ENCODE measurements around the gene NT5C. TPM values are rescaled to one million over a fixed set of nuclear protein-coding genes. Genes with fewer than 3 reads are reported as not detected.

Gene NT5C
- total RNA-seq, 1 donor from 2014 or later: 13.5 TPM

DNA sequence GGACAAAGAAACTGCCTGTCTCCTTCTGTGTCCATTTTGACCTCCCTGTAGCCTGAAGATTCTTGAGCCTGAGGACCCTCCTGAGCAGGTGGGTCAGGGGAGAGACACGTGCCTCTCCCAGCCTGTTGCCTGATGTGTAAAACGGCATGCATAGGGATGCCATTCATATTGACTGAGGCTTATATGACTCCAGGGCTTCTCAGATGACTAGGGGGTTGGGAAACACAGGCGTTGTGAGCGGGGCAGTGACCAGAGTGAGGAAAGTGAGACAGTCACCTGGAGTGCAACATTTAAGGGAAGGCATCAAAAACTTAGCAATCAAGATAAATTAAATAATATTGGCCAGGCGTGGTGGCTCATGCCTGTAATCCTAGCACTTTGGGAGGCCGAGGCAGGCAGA is 48.9 kb downstream of the NT5C start:
- peak overlapping the region; percentile 7 for H3K4me3 Mint-ChIP-seq (ENCODE audit: unreplicated experiment)
- H3K9me3 Mint-ChIP-seq (ENCODE audit: unreplicated experiment): no peaks in the 10 kb centered on the region
- peaks cover 6% of the 10 kb centered on the region for H3K27me3 Mint-ChIP-seq (ENCODE audit: unreplicated experiment)
- DNase-seq (ENCODE audit: low spot score): no peak
- peak overlapping the region; percentile 27 for H3K27ac Mint-ChIP-seq (ENCODE audit: unreplicated experiment)
- H3K36me3 Mint-ChIP-seq (ENCODE audit: low read depth, unreplicated experiment): no peaks in the 10 kb centered on the region
- H3K4me1 Mint-ChIP-seq (ENCODE audit: unreplicated experiment): peaks cover 22% of the 10 kb centered on the region
- TF ChIP-seq, protein P1, sequence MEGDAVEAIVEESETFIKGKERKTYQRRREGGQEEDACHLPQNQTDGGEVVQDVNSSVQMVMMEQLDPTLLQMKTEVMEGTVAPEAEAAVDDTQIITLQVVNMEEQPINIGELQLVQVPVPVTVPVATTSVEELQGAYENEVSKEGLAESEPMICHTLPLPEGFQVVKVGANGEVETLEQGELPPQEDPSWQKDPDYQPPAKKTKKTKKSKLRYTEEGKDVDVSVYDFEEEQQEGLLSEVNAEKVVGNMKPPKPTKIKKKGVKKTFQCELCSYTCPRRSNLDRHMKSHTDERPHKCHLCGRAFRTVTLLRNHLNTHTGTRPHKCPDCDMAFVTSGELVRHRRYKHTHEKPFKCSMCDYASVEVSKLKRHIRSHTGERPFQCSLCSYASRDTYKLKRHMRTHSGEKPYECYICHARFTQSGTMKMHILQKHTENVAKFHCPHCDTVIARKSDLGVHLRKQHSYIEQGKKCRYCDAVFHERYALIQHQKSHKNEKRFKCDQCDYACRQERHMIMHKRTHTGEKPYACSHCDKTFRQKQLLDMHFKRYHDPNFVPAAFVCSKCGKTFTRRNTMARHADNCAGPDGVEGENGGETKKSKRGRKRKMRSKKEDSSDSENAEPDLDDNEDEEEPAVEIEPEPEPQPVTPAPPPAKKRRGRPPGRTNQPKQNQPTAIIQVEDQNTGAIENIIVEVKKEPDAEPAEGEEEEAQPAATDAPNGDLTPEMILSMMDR (IDR thresholded peaks at IDR 0.05; ENCODE audit: unreplicated experiment): no peak

DNA sequence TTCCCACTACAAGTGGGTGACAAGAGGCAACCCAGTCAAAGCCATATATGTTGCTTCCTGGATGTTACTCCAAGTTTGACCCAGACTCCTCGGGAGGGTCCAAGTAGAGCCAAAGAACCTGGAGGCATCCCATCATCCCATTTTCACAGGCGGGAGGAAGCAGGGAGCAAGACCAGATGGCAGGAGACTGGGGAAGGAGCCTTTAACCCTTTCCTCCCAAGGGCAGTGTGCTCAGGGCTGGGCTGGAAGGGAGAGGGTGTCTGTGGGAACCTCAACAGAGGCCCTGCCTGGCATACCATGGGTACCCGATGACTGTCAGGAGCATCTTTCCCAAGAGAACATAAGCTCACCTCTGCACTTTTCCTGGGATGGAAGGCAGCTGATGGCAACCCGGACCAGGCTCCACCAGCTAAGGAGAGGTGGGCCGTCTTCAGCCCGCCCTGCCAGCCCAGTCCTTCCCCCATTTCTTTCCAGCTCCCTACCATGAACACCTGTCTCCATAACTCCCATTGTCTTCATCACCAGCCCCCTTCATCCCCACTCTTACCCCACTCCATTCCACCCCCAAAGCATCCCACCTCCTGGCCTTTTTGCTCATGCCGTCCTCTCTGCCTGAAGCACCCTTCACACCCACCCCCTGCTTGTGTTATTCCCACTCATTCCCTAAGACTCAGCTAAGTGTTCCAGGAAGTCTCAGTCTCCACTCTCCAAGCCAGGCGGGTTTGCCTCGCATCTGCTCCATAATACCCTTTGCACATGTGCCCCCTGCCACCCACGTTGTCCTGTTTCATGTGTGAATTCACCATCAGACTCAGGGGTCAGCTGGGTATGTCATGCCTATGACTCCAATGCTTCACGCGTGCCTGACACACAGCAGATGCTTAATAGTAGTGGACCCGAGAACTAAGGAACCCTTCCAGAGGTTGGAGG is 49.7 kb downstream of the NT5C start:
- no peak overlapping the region for H3K27ac Mint-ChIP-seq (ENCODE audit: unreplicated experiment)
- no peak overlapping the region for H3K4me3 Mint-ChIP-seq (ENCODE audit: unreplicated experiment)
- no peaks in the 10 kb centered on the region for H3K9me3 Mint-ChIP-seq (ENCODE audit: unreplicated experiment)

More for the DNA sequence above, 49.7 kb downstream of the NT5C start:
- H3K27me3 Mint-ChIP-seq (ENCODE audit: unreplicated experiment): peaks cover 3% of the 10 kb centered on the region
- peaks cover 22% of the 10 kb centered on the region for H3K4me1 Mint-ChIP-seq (ENCODE audit: unreplicated experiment)
- TF ChIP-seq, protein P1 (IDR thresholded peaks at IDR 0.05; ENCODE audit: unreplicated experiment): no peak
- no peak for DNase-seq (ENCODE audit: low spot score)
- no peaks in the 10 kb centered on the region for H3K36me3 Mint-ChIP-seq (ENCODE audit: low read depth, unreplicated experiment)

Other genes starting within 250 kb of the NT5C start
- not detected for gene FADS6, start 238.1 kb downstream of the NT5C start, total RNA-seq (ENCODE audit: unreplicated experiment)
- gene USH1G, start 208.5 kb downstream of the NT5C start, total RNA-seq (ENCODE audit: unreplicated experiment): 0.18 TPM
- not detected for gene OTOP2, start 207.5 kb downstream of the NT5C start, total RNA-seq (ENCODE audit: unreplicated experiment)
- gene OTOP3, start 195.8 kb downstream of the NT5C start, total RNA-seq (ENCODE audit: unreplicated experiment): not detected
- gene HID1, start 159.0 kb downstream of the NT5C start, total RNA-seq (ENCODE audit: unreplicated experiment): 157 TPM
- 33.2 TPM for gene CDR2L, start 144.1 kb downstream of the NT5C start, total RNA-seq (ENCODE audit: unreplicated experiment)
- 16.2 TPM for gene MRPL58, start 119.1 kb downstream of the NT5C start, total RNA-seq (ENCODE audit: unreplicated experiment)
- gene ATP5PD, start 84.8 kb downstream of the NT5C start, total RNA-seq (ENCODE audit: unreplicated experiment): 179 TPM
- 33.5 TPM for gene KCTD2, start 84.5 kb downstream of the NT5C start, total RNA-seq (ENCODE audit: unreplicated experiment)
- gene SLC16A5, start 43.8 kb downstream of the NT5C start, total RNA-seq (ENCODE audit: unreplicated experiment): 50.9 TPM
- gene ARMC7, start 21.8 kb downstream of the NT5C start, total RNA-seq (ENCODE audit: unreplicated experiment): 43.4 TPM
- 115 TPM for gene JPT1, start 22.8 kb upstream of the NT5C start, total RNA-seq (ENCODE audit: unreplicated experiment)
- 657 TPM for gene SUMO2, start 51.2 kb upstream of the NT5C start, total RNA-seq (ENCODE audit: unreplicated experiment)
- 83.9 TPM for gene NUP85, start 73.9 kb upstream of the NT5C start, total RNA-seq (ENCODE audit: unreplicated experiment)
- 60.8 TPM for gene GGA3, start 129.9 kb upstream of the NT5C start, total RNA-seq (ENCODE audit: unreplicated experiment)
- gene MRPS7, start 130.1 kb upstream of the NT5C start, total RNA-seq (ENCODE audit: unreplicated experiment): 63.4 TPM
- 15.7 TPM for gene MIF4GD, start 139.5 kb upstream of the NT5C start, total RNA-seq (ENCODE audit: unreplicated experiment)
- gene SLC25A19, start 157.7 kb upstream of the NT5C start, total RNA-seq (ENCODE audit: unreplicated experiment): 2.9 TPM